ENCODE results near the gene CACNA1B. TPM values are rescaled to one million over a fixed set of nuclear protein-coding genes. Genes with fewer than 3 reads are reported as not detected.

The CACNA1B gene
- total and polyA plus RNA-seq, 2 donors (not counting 1 experiment from before 2014, with no cell fraction given): 0.01 to 0.17 TPM

- Histone ChIP-seq H3K36me3 (ENCODE audit: control insufficient read depth, insufficient read depth, low read length) (no peaks in the 10 kb centered on the region), H3K27me3 (ENCODE audit: control insufficient read depth, insufficient read depth, low read length) (no peaks in the 10 kb centered on the region), H3K27ac (ENCODE audit: insufficient read depth, low read length) (no peak overlapping the region), H2AFZ (ENCODE audit: low read length) (no peak overlapping the region), H3K9ac (ENCODE audit: insufficient read depth, low read length) (no peak overlapping the region), H3K79me2 (ENCODE audit: control insufficient read depth, insufficient read depth, low read length) (no peaks in the 10 kb centered on the region), H3K9me3 (ENCODE audit: control insufficient read depth, insufficient read depth, low read depth, low read length) (no peaks in the 10 kb centered on the region), H4K20me1 (ENCODE audit: control insufficient read depth, extremely low read depth, insufficient read depth, low read length) (no peaks in the 10 kb centered on the region), H3K4me1 (ENCODE audit: control insufficient read depth, extremely low read depth, insufficient read depth, low read length) (no peaks in the 10 kb centered on the region), H3K4me2 (ENCODE audit: extremely low read depth, insufficient read depth, low read length) (no peak overlapping the region), H3K4me3 (replicated peaks in 1 of 4; ENCODE audit: control extremely low read depth in 1 of 4, insufficient read depth in 1 of 4, low read depth in 3 of 4, low read length in 4 of 4) (no peak overlapping the region)
- TF ChIP-seq EZH2 (IDR thresholded peaks at IDR 0.05; ENCODE audit: low read length, missing control alignments): no peak
- no peak for TF ChIP-seq CTCF (conservative IDR thresholded peaks at IDR 0.05 in 1 of 2, IDR thresholded peaks at IDR 0.05 in 1 of 2; ENCODE audit: low read depth in 1 of 2, low read length in 2 of 2)
- DNase-seq (ENCODE audit: low read depth in 2 of 2): no peak
Measured at GRCh38 chr9:137879566-137880150, 2.1 kb downstream of the CACNA1B start.

DNA sequence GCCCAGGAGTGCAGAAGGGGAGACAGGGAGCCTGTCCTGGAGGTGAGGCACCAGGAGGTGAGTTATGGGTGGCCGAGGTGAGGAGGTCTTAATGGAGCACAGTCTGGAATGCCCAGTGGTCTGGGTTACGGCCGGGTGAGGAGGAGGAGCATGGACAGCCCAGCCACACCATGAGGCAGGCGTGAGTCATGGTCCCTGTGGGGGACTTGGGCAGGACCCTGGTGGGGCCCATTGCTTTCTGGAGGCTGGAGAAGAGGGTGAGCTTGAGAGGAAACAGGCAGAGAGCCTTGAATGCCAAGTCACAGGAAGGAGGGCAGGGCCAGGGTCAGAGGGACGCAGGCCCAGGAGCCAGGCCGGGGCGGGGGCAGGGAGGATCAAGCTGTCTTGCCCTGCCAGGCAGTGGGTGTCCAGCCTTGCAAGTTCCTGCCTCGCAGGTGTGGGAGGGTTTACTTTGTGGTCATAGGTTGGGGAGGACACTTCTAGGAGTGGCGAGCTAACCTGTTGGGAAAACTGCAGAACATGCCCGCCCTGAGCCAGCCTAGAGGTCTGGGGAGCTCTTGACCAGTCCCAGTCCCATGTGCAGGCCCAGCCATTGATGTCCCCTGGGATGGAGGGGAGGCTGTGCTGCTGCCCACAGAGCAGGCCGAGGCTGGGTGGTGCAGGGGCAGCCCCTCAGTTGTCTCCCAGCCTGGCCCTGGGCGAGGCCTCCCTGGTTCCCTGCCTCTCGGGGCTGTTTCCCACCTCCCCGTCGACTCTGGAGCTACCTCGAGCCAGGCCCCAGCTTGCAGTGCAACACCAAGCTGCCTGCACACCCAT lies 2.8 kb downstream of the CACNA1B start:
- no peak for DNase-seq (ENCODE audit: low read depth in 2 of 2)
- H3K4me2 ChIP-seq (ENCODE audit: extremely low read depth, insufficient read depth, low read length): no peak overlapping the region
- TF ChIP-seq CTCF (conservative IDR thresholded peaks at IDR 0.05 in 1 of 2, IDR thresholded peaks at IDR 0.05 in 1 of 2; ENCODE audit: low read depth in 1 of 2, low read length in 2 of 2) (no peak), EZH2 (IDR thresholded peaks at IDR 0.05; ENCODE audit: low read length, missing control alignments) (no peak)
- H3K9ac ChIP-seq (ENCODE audit: insufficient read depth, low read length): no peak overlapping the region
- no peak overlapping the region for H3K4me3 ChIP-seq (replicated peaks in 1 of 4; ENCODE audit: control extremely low read depth in 1 of 4, insufficient read depth in 1 of 4, low read depth in 3 of 4, low read length in 4 of 4)
- H2AFZ ChIP-seq (ENCODE audit: low read length): no peak overlapping the region
- H3K79me2 ChIP-seq (ENCODE audit: control insufficient read depth, insufficient read depth, low read length): no peaks in the 10 kb centered on the region
- no peaks in the 10 kb centered on the region for H4K20me1 ChIP-seq (ENCODE audit: control insufficient read depth, extremely low read depth, insufficient read depth, low read length)
- no peaks in the 10 kb centered on the region for H3K4me1 ChIP-seq (ENCODE audit: control insufficient read depth, extremely low read depth, insufficient read depth, low read length)
- H3K27ac ChIP-seq (ENCODE audit: insufficient read depth, low read length): no peak overlapping the region
- H3K27me3 ChIP-seq (ENCODE audit: control insufficient read depth, insufficient read depth, low read length): no peaks in the 10 kb centered on the region
- no peaks in the 10 kb centered on the region for H3K36me3 ChIP-seq (ENCODE audit: control insufficient read depth, insufficient read depth, low read length)
- no peaks in the 10 kb centered on the region for H3K9me3 ChIP-seq (ENCODE audit: control insufficient read depth, insufficient read depth, low read depth, low read length)

- Histone ChIP-seq H4K20me1 (ENCODE audit: control insufficient read depth, extremely low read depth, insufficient read depth, low read length) (no peaks in the 10 kb centered on the region), H3K9ac (ENCODE audit: insufficient read depth, low read length) (no peak overlapping the region), H3K4me2 (ENCODE audit: extremely low read depth, insufficient read depth, low read length) (no peak overlapping the region), H2AFZ (ENCODE audit: low read length) (no peak overlapping the region), H3K36me3 (ENCODE audit: control insufficient read depth, insufficient read depth, low read length) (no peaks in the 10 kb centered on the region), H3K4me3 (replicated peaks in 1 of 4; ENCODE audit: control extremely low read depth in 1 of 4, insufficient read depth in 1 of 4, low read depth in 3 of 4, low read length in 4 of 4) (no peak overlapping the region), H3K9me3 (ENCODE audit: control insufficient read depth, insufficient read depth, low read depth, low read length) (no peaks in the 10 kb centered on the region), H3K27ac (ENCODE audit: insufficient read depth, low read length) (no peak overlapping the region), H3K79me2 (ENCODE audit: control insufficient read depth, insufficient read depth, low read length) (no peaks in the 10 kb centered on the region), H3K4me1 (ENCODE audit: control insufficient read depth, extremely low read depth, insufficient read depth, low read length) (no peaks in the 10 kb centered on the region), H3K27me3 (ENCODE audit: control insufficient read depth, insufficient read depth, low read length) (no peaks in the 10 kb centered on the region)
- TF ChIP-seq CTCF (conservative IDR thresholded peaks at IDR 0.05 in 1 of 2, IDR thresholded peaks at IDR 0.05 in 1 of 2; ENCODE audit: low read depth in 1 of 2, low read length in 2 of 2) (no peak), EZH2 (IDR thresholded peaks at IDR 0.05; ENCODE audit: low read length, missing control alignments) (no peak)
- DNase-seq (ENCODE audit: low read depth in 2 of 2): no peak
Measured at GRCh38 chr9:137880976-137881530, 3.5 kb downstream of the CACNA1B start.

Data from fibroblast of lung (primary cell).